Measurements from ENCODE around the gene PYM1. TPM values are rescaled to one million over a fixed set of nuclear protein-coding genes. Genes with fewer than 3 reads are reported as not detected.

PYM1 gene
- total RNA-seq, 1 experiment from 2014 or later, result 58.9 TPM

GRCh38 chr12:55969356-55969755 is 41.7 kb upstream of the PYM1 start:
- WGBS (ENCODE audit: extremely low coverage, insufficient read length, low lambda C conversion rate), result no CpG with 5 or more reads among the region's 4 CpGs
- H3T11ph ChIP-seq (ENCODE audit: low read length), result no peak overlapping the region
- H4K5ac ChIP-seq (ENCODE audit: insufficient read length, low read depth, low read length), result no peak overlapping the region
- H3K4me3 Mint-ChIP-seq, result no peak overlapping the region
- H3K56ac ChIP-seq (ENCODE audit: insufficient read length, low read depth, low read length), result no peak overlapping the region
- no peaks in the 10 kb centered on the region for H3K27me3 Mint-ChIP-seq (ENCODE audit: low read depth)
- H3K9me3 ChIP-seq (ENCODE audit: control insufficient read depth, low read depth, low read length), result no peaks in the 10 kb centered on the region
- no peak overlapping the region for H2BK20ac ChIP-seq (ENCODE audit: low read depth, low read length, poor library complexity, severe bottlenecking)
- H3K14ac ChIP-seq (ENCODE audit: insufficient read depth, low read length), result no peak overlapping the region
- H3K27me3 ChIP-seq (ENCODE audit: insufficient read depth, low read length), result no peaks in the 10 kb centered on the region
- H2BK15ac ChIP-seq (ENCODE audit: low read depth, low read length), result no peak overlapping the region
- no peaks in the 10 kb centered on the region; the same call in 1 of the 2 replicates for H3K79me2 ChIP-seq (ENCODE audit: insufficient read depth, low read length)
- no peaks in the 10 kb centered on the region for H4K20me1 ChIP-seq (ENCODE audit: control insufficient read depth, insufficient read depth, insufficient read length)
- peaks cover 14 to 38% (median 38%) of the 10 kb centered on the region in 3 experiments; a peak in 6 of 7 replicates for H3K36me3 Mint-ChIP-seq (ENCODE audit: insufficient read depth in 1 of 3, low read depth in 3 of 3)
- TF ChIP-seq CTCF (conservative IDR thresholded peaks at IDR 0.05), result no peak
- no peak overlapping the region for H3K27ac ChIP-seq (ENCODE audit: insufficient read length, low read depth, low read length)
- H3K9ac ChIP-seq (ENCODE audit: extremely low read depth, insufficient read length, low read length), result no peak overlapping the region
- no peaks in the 10 kb centered on the region for H3K79me1 ChIP-seq (ENCODE audit: insufficient read depth, low read depth, low read length, poor library complexity, severe bottlenecking)
- H3K9me3 Mint-ChIP-seq, result no peaks in the 10 kb centered on the region
- H3K4me1 Mint-ChIP-seq, result peaks cover 25% of the 10 kb centered on the region in 2 experiments
- no peak overlapping the region for H4K91ac ChIP-seq (ENCODE audit: insufficient read length, low read depth, low read length)
- H2BK5ac ChIP-seq (ENCODE audit: insufficient read length, low read length), result no peak overlapping the region
- H3K4me2 ChIP-seq (ENCODE audit: insufficient read depth, insufficient read length, low read length), result no peak overlapping the region
- H4K8ac ChIP-seq (replicated peaks; ENCODE audit: insufficient read length, low read depth, low read length), result no peak overlapping the region
- H3K18ac ChIP-seq (ENCODE audit: insufficient read length, low read depth, low read length), result no peak overlapping the region
- H2AK5ac ChIP-seq (ENCODE audit: insufficient read length, low read length), result no peak overlapping the region
- H3K27ac Mint-ChIP-seq, result no peak overlapping the region
- no peak overlapping the region for H2BK12ac ChIP-seq (ENCODE audit: insufficient read length, low read depth, low read length)
- peaks cover 3% of the 10 kb centered on the region; the same call in 1 of the 2 replicates for H3K4me1 ChIP-seq (ENCODE audit: insufficient read depth, low read length)
- H2BK120ac ChIP-seq (ENCODE audit: low read depth, low read length, poor library complexity, severe bottlenecking), result no peak overlapping the region
- H3K23ac ChIP-seq (ENCODE audit: insufficient read length, low read depth, low read length), result no peak overlapping the region
- peaks cover 18% of the 10 kb centered on the region for H3K23me2 ChIP-seq (ENCODE audit: insufficient read length, low read depth, low read length, poor library complexity, severe bottlenecking)
- DNase-seq, result no peak
- no peak overlapping the region for H3K4ac ChIP-seq (ENCODE audit: low read depth, low read length)
- no peak overlapping the region for H2AFZ ChIP-seq (ENCODE audit: low read length)
